ENCODE measurements around the gene DYNLT3.

The DYNLT3 gene

DNA sequence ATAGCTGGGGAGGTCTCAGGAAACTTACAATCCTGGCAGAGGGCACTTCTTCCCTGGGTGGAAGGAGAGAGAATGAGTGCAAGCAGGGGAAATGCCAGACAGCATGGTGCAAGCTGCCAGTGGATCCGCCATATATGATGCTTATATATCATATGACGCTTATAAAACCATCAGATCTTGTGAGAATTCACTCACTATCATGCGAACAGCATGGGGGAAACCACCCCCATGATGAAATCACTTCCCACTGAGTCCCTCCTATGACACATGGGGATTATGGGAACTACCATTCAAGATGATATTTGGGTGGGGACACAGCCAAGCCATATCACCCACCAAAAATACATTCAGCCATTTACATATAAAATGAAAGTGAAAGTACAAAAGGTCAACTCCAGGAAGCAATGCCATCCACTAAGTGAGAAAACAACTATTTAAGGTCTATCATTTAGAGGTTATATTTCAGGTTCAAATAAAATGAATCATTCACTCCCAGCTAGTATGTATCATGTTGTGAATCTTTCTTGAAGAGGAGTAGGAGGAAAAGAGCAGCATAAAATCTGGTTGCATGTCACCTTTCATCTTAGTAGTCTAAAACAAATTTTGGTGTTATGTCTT, 20.3 kb upstream of the DYNLT3 start:
- no peak overlapping the region for H3K4me3 ChIP-seq
- no peak for DNase-seq (ENCODE audit: low spot score)
- H3K27ac ChIP-seq: no peak overlapping the region
- TF ChIP-seq, protein P1, sequence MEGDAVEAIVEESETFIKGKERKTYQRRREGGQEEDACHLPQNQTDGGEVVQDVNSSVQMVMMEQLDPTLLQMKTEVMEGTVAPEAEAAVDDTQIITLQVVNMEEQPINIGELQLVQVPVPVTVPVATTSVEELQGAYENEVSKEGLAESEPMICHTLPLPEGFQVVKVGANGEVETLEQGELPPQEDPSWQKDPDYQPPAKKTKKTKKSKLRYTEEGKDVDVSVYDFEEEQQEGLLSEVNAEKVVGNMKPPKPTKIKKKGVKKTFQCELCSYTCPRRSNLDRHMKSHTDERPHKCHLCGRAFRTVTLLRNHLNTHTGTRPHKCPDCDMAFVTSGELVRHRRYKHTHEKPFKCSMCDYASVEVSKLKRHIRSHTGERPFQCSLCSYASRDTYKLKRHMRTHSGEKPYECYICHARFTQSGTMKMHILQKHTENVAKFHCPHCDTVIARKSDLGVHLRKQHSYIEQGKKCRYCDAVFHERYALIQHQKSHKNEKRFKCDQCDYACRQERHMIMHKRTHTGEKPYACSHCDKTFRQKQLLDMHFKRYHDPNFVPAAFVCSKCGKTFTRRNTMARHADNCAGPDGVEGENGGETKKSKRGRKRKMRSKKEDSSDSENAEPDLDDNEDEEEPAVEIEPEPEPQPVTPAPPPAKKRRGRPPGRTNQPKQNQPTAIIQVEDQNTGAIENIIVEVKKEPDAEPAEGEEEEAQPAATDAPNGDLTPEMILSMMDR (IDR thresholded peaks at IDR 0.05): no peak

DNA sequence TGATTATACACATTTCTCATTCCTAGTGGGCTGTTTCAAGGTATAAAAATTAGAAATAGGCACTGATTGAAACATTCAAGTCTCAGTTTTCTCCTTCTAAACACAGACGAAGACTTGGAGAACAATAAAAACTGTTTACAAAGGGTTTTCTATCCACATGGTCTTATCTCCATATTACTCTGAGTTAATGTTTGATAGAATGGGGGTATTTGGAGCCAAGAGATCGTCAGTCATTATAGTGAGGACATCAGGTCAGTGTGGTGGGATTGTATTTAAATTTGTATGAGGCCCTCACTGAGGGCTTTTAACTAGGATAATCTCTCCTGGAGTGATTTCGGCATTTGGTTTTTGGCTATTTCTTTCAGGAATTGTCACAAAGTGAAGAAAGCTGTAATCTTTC, 16.4 kb upstream of the DYNLT3 start:
- Histone ChIP-seq H3K4me3 (no peak overlapping the region), H3K27ac (no peak overlapping the region)
- no peak for DNase-seq (ENCODE audit: low spot score)
- TF ChIP-seq, protein P1 (IDR thresholded peaks at IDR 0.05): no peak

DNA sequence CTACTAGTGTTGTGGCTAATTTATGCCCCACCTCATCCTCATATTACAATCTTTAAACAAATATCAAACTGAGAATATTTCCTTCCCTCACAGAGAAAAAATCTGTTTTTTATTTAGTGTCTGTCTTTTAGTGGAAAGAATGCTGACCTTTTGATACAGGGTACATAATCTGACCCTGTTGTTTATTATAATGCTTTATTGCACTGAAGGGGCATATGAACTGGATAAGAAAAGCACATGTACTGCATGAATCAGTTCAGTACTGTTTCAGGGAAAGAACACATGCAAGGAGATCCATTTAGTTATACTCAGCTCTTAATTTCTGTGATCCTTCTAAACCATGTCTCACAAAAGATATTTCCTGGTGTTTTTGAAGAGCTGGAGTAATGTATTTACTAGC, 15.5 kb upstream of the DYNLT3 start:
- TF ChIP-seq, protein P1 (IDR thresholded peaks at IDR 0.05): no peak
- H3K4me3 ChIP-seq: no peak overlapping the region
- H3K27ac ChIP-seq: no peak overlapping the region
- DNase-seq (ENCODE audit: low spot score): no peak

DNA sequence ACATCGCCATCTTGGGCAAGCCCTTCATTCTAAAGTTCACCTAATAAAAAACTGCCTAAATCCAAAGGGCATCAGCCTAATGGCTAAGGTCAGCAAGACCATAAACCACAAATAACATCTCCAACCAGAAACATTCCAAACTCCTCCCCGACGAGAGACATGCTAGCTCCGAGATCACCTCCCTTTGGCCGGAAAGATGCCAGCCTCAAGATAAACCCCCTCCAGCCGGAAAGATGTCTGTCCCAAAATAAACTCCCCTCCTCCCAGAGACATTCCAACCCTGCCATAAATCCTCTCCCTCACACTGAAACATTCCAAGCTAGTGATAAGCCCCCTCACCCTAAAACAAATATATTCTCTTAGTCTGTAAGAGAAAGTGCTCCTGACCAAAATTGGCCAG, 13.3 kb upstream of the DYNLT3 start:
- no peak for DNase-seq (ENCODE audit: low spot score)
- H3K27ac ChIP-seq: no peak overlapping the region
- no peak overlapping the region for H3K4me3 ChIP-seq
- TF ChIP-seq, protein P1 (IDR thresholded peaks at IDR 0.05): no peak

DNA sequence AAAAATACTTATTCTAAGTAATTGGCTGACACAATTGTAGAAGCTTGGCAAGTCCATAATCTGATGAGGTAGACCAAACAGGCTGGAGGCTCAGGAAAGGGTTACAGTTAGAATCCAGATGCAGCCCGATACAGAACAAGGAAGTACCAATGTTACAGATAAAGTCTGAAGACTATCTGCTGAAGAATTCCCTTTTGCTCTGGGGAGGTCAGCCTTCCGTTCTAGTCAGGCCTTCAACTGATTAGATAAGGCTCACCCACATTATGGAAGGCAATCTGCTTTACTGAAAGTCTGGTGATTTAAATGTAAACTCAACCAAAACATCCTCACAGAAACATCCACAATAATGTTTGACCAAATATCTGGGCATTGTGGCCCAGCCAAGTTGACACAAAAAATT, 7.4 kb upstream of the DYNLT3 start:
- TF ChIP-seq, protein P1 (IDR thresholded peaks at IDR 0.05): no peak
- no peak for DNase-seq (ENCODE audit: low spot score)
- H3K27ac ChIP-seq: no peak overlapping the region
- H3K4me3 ChIP-seq: no peak overlapping the region

DNA sequence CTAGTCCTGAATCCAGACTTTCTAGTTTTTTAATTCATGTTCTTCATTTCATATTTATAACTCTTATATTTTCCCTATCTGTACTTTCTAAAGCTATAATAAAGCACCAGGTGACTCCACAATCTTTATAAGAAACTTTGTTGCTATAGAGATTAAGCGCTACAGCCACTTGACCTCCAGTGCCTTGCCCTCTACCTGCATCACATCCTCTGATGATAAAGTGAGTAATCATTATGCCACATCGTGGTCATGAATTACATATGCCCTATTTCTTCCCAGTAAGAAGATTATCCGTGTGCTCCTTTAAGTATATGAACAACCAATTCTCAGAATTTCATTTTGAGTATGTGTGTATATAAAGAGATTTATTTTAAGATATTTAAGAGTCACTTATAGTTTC, 6.8 kb upstream of the DYNLT3 start:
- TF ChIP-seq, protein P1 (IDR thresholded peaks at IDR 0.05): no peak

DNA sequence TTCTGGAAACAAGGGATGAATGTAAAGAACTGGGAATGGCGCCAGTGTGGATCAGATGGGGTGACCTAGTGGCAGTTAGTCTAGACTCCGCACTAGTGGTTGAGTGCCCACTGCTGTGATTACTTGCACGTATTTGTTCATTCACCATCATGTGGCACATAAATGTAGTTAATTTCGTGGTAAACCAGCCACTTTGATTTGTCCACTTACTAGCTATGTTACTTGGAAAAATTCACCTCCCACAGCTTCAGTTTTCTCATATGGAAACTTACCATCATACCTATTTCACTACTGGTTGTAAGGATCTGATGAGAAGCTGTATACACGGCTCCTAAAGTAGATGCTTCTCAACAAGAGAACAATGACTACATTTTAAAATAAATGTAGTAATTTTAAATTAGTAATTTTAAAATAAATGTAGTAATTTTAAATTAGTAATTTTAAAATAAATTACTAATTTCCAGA, 394 bp upstream of the DYNLT3 start:
- Histone ChIP-seq H3K27ac (peak overlapping the region; percentile 86 to 92), H3K4me3 (peak overlapping the region; percentile 88)
- DNase-seq (ENCODE audit: low spot score): no peak
- TF ChIP-seq, protein P1 (IDR thresholded peaks at IDR 0.05): no peak

More for the DNA sequence above, 6.8 kb upstream of the DYNLT3 start:
- no peak overlapping the region for H3K27ac ChIP-seq
- H3K4me3 ChIP-seq: no peak overlapping the region
- DNase-seq (ENCODE audit: low spot score): no peak

Data from coronary artery (tissue), 2 donors.